Ovary (tissue), 3 donors: Measurements from ENCODE around the gene ECM2.

Experiments used
- EP300 ChIP-seq: sonication (generic); formaldehyde crosslinking; IDR thresholded peaks from one replicate; pipeline ENCODE4 v1.6.1; 2017; ENCODE audit warnings: antibody characterized with exemption
- POLR2A ChIP-seq: fragments of 450-650 bp; IDR thresholded peaks from one replicate; pipeline ENCODE4 v1.6.1; 2017; ENCODE audit warnings: antibody characterized with exemption, mild to moderate bottlenecking, moderate library complexity
- TF ChIP-seq, protein P1 (sequence below), 3 donors: fragments of 450-650 bp in 2 of 3; fragments of 200-600 bp in 1 of 3; IDR thresholded peaks; one replicate each; pipeline versions ENCODE4 v1.5.1 to v1.8.0; 2016 to 2022; ENCODE audit warnings: antibody characterized with exemption in 3 of 3, mild to moderate bottlenecking in 1 of 3
- donor health status: DM: no; HTN: no; CAD: no.

DNA sequence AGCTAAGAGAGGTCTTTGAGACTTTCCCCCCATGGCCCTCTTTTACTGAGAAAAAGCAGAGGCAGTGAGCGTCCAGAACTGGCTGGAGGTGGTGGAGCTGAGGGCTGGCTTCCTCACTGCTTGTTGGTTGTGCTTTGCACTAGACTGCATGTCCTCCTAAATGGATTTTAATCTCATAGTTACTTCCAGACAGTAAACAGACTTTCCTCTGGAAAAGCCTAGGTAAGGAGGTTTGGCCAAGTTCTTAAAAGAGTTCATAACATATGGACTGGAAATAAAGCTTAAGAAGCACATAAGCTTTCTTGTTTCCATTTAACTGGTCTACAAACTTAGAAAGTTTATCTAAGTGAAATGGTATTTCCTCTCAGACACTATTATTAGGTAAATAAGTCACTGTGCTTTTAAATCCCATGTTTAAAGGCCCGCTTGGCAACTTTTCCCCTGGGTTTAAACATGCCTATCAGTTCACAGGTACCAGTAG lies 55.5 kb downstream of the ECM2 start:
- TF ChIP-seq, protein P1, sequence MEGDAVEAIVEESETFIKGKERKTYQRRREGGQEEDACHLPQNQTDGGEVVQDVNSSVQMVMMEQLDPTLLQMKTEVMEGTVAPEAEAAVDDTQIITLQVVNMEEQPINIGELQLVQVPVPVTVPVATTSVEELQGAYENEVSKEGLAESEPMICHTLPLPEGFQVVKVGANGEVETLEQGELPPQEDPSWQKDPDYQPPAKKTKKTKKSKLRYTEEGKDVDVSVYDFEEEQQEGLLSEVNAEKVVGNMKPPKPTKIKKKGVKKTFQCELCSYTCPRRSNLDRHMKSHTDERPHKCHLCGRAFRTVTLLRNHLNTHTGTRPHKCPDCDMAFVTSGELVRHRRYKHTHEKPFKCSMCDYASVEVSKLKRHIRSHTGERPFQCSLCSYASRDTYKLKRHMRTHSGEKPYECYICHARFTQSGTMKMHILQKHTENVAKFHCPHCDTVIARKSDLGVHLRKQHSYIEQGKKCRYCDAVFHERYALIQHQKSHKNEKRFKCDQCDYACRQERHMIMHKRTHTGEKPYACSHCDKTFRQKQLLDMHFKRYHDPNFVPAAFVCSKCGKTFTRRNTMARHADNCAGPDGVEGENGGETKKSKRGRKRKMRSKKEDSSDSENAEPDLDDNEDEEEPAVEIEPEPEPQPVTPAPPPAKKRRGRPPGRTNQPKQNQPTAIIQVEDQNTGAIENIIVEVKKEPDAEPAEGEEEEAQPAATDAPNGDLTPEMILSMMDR (IDR thresholded peaks at IDR 0.05) = no peak
- TF ChIP-seq POLR2A (no peak), EP300 (no peak)
